Measurements from ENCODE around the gene CDON.

DNA sequence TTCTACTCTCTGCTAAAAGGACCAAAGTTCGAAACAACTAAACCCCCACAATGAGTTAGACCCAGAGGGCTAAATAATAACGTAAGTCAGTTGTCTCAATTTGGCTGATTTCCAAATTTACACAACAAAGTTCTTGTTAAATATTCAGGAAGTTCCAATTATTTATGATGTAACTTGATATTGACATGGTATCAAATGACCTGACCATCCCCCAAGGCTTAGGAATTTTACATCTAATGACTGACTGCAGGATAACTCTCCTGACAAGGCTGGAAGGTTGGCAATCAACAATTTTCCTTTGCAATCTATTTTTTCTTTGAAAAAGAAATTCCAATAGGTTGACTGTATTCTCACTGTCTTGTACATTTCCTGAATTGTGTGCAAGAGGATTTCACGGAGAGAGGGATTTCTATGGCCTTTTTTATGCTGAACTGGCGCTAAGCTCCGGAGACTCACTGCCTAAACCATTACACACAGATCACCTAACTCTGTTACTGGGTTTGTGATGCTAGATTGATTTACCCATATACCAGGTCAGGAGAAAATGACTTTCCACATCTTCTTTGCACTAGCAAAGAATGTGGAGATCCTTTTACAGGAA, 9.6 kb upstream of the CDON start:
- TF ChIP-seq, protein P1, sequence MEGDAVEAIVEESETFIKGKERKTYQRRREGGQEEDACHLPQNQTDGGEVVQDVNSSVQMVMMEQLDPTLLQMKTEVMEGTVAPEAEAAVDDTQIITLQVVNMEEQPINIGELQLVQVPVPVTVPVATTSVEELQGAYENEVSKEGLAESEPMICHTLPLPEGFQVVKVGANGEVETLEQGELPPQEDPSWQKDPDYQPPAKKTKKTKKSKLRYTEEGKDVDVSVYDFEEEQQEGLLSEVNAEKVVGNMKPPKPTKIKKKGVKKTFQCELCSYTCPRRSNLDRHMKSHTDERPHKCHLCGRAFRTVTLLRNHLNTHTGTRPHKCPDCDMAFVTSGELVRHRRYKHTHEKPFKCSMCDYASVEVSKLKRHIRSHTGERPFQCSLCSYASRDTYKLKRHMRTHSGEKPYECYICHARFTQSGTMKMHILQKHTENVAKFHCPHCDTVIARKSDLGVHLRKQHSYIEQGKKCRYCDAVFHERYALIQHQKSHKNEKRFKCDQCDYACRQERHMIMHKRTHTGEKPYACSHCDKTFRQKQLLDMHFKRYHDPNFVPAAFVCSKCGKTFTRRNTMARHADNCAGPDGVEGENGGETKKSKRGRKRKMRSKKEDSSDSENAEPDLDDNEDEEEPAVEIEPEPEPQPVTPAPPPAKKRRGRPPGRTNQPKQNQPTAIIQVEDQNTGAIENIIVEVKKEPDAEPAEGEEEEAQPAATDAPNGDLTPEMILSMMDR (IDR thresholded peaks at IDR 0.05): no peak
- TF ChIP-seq ZFX (IDR thresholded peaks at IDR 0.05; ENCODE audit: borderline replicate concordance): no peak

All from 22Rv1 (cell line).